ENCODE measurements around the gene F7.

- TF ChIP-seq EZH2 (IDR thresholded peaks at IDR 0.05; ENCODE audit: insufficient read depth, poor library complexity, severe bottlenecking) (no peak), EZH2phosphoT487 (IDR thresholded peaks at IDR 0.05; ENCODE audit: insufficient read depth, low read depth) (no peak)
Measured at GRCh38 chr13:113078902-113079780, 26.4 kb upstream of the F7 start.
